ENCODE measurements around the gene RIMBP2.

Gene RIMBP2

DNA sequence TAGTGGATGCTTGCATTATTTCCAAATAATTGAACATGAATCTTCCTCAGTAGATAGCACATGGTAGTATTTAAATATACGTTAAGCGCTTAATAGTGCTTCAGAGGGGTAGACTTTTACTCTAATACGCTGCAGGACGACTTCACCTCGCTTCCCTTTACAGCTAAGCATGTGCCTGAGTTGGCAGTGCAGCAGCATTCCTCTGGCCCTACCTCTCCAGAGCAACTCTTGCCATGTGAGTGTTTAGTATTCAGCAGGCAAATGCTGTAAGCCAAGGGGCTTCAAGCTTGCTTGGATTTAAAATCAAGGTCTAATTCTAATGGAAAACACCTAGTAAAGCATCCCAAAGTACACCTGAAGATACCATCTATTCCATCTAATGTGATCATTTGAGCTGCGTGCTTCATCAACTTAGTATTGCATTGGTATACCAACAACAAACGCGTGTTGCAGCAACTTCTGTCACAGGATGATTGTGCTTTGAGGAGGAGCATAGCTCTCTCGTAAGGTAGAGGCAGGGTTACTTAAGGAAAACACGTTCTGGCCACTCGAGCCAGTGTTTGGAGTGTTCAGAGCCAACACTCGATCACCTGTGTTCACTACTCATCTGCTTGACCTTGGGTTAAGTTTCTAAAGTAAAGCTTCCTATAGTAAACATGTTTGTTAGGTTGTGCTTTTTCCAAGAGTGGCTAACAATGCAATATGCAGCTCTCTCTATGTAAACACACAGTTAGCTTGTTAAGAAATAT is 317.8 kb downstream of the RIMBP2 start:
- in situ Hi-C loops (cut with MboI; ENCODE audit: low sequenced_read_pairs), result no loop called here

DNA sequence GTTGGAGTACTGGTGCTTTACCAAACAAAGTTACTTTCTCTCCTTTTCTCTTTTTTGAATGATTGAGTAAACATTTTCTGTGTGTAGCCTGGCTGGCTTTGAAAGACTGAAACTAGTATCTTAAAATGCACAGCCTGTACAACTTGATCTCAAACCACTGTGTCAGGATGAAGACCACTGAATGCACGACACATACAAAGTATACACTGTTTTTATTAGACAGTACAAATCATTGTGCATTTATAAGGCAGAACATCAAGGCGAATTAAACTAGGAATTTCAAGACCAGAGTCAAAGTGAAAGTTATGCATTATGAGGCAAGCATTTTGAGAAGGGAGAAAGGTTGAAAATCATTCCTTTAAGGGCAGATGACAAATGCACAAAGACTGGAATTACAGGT is 319.4 kb downstream of the RIMBP2 start:
- in situ Hi-C loops (cut with MboI; ENCODE audit: low sequenced_read_pairs), result no loop called here

DNA sequence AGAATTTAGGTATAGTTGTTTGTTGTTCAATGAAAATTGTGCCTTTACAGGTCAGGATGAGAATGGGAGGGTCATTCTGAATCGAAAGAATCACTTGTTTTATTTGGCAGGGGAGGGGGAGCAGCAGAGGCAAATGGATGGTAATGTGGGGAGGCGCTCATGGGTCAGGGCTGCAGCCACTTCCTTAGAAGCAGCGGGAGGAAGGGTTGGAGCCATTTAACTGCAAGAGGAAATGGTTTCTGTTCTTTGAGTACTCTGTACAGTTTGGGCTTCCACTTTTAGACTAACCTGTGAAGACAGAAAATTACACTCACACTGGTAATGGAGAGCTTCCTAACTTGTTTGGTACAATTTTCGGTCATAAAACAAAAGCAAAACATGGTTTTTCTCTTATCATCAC is 321.2 kb downstream of the RIMBP2 start:
- in situ Hi-C loops (cut with MboI; ENCODE audit: low sequenced_read_pairs), result no loop called here

DNA sequence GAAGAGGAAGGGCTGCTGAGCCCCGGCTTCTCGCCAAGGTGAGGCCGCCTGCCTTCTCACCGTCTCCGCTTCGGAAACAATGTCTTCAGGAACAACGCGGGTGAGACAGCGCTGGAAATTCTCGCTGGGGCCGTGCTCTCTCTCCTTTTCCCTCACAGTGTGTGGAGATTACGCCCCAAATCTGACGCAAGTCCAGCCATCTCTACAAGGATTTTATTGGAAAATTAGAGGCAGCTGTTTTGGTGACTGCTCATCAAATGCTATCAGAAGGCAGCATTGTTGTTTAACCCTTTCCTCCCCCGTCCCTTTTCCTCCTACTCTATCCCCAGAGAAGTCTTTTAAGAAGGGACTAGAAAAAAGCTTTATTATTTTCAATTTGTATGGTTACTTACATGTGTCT is 324.9 kb downstream of the RIMBP2 start:
- in situ Hi-C loops (cut with MboI; ENCODE audit: low sequenced_read_pairs), result no loop called here

DNA sequence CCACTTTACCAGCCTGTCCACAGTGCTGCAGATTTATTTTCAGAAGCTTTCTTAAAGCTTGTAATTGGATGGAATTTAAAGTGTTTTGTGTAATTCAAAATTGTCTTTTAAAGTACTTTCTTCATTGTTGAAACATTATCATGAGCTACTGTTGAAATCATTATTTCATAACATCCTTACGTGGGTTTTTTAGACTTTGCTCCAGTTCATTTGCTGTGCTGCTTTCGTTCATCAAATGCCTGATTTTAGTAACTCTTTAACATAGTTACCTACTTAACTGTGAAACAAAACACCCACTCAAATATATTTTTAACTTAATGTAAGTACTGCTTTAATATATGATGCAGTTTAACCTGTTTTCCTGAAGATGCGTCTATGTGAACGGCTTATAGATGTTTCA is 330.9 kb downstream of the RIMBP2 start:
- in situ Hi-C loops (cut with MboI; ENCODE audit: low sequenced_read_pairs), result no loop called here

DNA sequence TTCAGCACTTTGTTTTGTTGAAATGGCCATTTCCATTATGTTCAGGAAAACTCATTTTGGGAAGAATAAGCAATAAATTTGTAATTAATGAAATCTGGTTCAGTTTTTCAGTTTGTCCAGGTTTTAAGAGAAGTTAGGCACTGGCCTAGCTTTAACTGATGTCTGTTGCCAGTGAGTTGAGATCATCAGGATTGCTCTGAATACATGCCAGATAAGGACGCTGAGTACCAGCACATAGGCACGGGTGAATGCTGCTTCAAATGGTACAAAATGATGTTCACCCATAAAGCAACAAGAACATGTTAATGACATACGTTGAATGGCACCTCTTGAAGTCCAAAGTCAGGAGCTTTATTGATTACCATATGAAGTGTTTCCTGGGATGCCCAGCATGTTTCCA is 331.9 kb downstream of the RIMBP2 start:
- in situ Hi-C loops (cut with MboI; ENCODE audit: low sequenced_read_pairs), result no loop called here

- in situ Hi-C loops (cut with MboI; ENCODE audit: low sequenced_read_pairs), result no loop called here
Observed at GRCh38 chr12:130382818-130383217, 333.3 kb downstream of the RIMBP2 start.

DNA sequence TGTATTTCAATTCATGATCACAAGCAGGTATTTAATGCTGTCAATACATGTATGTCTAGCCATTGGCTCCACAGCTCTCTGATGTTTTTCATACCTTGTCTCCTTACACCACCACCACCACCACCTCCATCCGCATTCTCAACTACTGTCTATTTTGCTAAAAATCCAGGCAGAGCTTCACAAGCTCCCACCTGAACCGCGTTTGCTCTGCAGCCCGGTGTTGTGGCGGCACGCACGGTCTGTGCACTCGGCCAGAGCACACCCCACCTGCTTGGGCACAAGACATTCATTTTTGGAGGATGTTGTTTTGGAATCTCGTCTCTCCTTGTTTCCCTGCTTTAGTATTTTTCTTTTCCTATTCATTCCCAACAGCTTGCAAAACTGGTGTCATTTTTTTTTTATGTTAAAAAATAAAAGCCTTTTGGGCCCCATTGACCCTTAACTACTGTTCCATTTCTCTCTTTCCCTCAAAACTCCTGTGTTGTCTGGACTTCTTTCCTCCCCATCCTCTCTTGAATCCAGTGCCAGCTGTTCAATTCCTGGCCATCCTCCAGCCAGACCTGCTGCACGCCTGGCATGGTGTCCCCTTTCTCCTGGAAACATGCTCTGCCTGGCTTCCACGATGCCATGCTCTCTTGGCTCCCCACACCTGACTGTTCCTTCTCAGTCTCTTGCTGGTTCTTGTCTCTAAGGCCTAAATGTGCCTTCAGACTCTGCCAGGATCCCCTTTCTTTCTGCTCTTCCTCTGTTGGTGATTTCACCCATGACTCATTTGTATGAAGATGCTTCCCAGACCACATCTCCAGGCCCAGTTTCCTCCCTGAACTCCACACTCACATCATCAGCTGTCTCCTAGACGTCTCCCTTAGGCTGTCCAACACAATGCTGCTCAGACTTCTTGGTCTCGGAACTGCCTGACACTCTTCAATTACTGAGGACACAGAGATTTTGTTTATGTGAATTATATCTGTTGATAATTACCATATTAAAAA is 340.5 kb downstream of the RIMBP2 start:
- in situ Hi-C loops (cut with MboI; ENCODE audit: low sequenced_read_pairs), result no loop called here

GRCh38 chr12:130374083-130374482 is 342.0 kb downstream of the RIMBP2 start:
- in situ Hi-C loops (cut with MboI; ENCODE audit: low sequenced_read_pairs), result no loop called here

GRCh38 chr12:130372936-130373335 is 343.2 kb downstream of the RIMBP2 start:
- in situ Hi-C loops (cut with MboI; ENCODE audit: low sequenced_read_pairs), result no loop called here

GRCh38 chr12:130371296-130371695 is 344.8 kb downstream of the RIMBP2 start:
- in situ Hi-C loops (cut with MboI; ENCODE audit: low sequenced_read_pairs), result no loop called here

DNA sequence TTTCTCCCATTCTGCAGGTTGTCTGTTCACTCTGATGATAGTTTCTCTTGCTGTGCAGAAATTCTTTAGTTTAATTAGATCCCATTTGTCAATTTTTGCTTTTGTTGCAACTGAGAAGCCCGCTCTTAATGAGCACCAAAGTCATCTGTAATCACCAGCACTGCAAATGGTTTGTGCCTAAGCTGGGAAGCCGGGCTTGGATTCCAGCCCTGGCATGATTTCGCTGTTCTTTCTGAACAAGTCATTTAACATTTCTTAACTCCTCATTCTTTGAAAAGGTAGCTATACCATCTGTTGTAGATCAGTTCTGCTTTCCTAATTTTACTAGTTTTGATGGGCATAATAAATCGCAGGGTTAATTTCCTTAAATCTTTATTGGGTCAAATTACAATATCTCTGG is 346.3 kb downstream of the RIMBP2 start:
- in situ Hi-C loops (cut with MboI; ENCODE audit: low sequenced_read_pairs), result no loop called here

- in situ Hi-C loops (cut with MboI; ENCODE audit: low sequenced_read_pairs), result no loop called here
Observed at GRCh38 chr12:130367523-130367922, 348.6 kb downstream of the RIMBP2 start.

GRCh38 chr12:130367003-130367402 is 349.1 kb downstream of the RIMBP2 start:
- in situ Hi-C loops (cut with MboI; ENCODE audit: low sequenced_read_pairs), result no loop called here

- in situ Hi-C loops (cut with MboI; ENCODE audit: low sequenced_read_pairs), result no loop called here
Observed at GRCh38 chr12:130366159-130366558, 349.9 kb downstream of the RIMBP2 start.

- in situ Hi-C loops (cut with MboI; ENCODE audit: low sequenced_read_pairs), result no loop called here
Observed at GRCh38 chr12:130364578-130364977, 351.5 kb downstream of the RIMBP2 start.

DNA sequence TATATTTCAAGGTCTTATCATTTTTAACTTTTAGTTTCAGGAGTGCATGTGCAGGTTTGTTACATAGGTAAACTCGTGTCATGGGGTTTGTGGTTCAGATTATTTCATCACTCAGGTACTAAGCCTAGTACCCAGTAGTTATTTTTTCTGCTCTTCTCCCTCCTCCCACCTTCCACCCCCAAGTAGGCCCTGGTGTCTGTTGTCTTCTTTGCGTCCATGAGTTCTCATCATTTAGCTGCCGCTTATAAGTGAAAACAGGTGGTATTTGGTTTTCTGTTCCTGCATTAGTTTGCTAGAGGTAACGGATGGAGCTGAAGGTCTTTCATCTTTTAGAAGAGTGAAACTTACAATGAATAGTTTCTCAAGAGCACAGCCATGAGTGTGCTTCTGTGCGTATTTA is 354.0 kb downstream of the RIMBP2 start:
- in situ Hi-C loops (cut with MboI; ENCODE audit: low sequenced_read_pairs), result no loop called here

GRCh38 chr12:130357729-130358330 is 358.3 kb downstream of the RIMBP2 start:
- in situ Hi-C loops (cut with MboI; ENCODE audit: low sequenced_read_pairs), result no loop called here

GRCh38 chr12:130357241-130357640 is 358.9 kb downstream of the RIMBP2 start:
- in situ Hi-C loops (cut with MboI; ENCODE audit: low sequenced_read_pairs), result no loop called here

DNA sequence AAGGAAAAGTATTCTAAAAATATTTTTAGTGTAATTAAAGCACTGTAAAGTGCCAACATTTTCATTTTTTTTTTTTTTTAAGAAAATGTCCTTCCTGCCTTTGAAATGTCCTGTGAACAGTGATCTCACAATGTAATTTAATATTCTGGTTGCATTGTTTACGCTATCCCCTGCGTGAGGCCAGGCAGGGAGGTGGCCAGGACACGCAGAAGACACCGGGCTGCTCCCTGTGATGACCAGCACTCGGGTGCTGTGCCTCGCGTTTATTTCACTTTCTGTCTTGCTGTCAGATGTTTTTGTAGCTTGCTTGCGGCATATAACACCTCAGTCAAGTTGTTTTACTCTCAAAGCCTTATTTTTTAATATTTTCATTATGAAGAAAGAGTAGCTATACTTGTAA is 359.9 kb downstream of the RIMBP2 start:
- in situ Hi-C loops (cut with MboI; ENCODE audit: low sequenced_read_pairs), result no loop called here

DNA sequence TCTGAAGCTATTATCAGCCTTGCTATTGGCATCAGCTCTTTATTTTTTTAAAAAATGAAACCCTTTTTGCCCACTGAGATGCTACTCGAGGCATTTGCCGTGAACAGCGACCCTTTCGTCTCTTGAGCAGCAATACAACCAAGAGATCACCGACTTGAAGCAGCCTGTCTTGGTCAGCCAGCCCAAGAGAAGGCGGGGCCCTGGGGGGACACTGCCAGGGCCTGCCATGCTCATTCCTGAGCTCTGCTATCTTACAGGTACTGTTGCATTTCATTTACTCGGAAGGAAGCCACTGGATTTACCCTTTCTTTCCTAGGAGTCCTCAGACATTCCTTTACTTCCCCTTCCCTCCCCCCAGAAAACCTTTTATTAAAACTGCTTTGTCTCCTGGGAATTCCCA is 361.7 kb downstream of the RIMBP2 start:
- in situ Hi-C loops (cut with MboI; ENCODE audit: low sequenced_read_pairs), result no loop called here

GRCh38 chr12:130353081-130353480 is 363.0 kb downstream of the RIMBP2 start:
- in situ Hi-C loops (cut with MboI; ENCODE audit: low sequenced_read_pairs), result no loop called here
